ENCODE results near the gene PIP5K1C. TPM values are rescaled to one million over a fixed set of nuclear protein-coding genes. Genes with fewer than 3 reads are reported as not detected.

The PIP5K1C gene
- total and polyA plus RNA-seq, 9 of the 15 experiments (the other 6 are each of a cell fraction or from before 2014, with no cell fraction given): 0.38 to 22.1 (median 4.1) TPM

DNA sequence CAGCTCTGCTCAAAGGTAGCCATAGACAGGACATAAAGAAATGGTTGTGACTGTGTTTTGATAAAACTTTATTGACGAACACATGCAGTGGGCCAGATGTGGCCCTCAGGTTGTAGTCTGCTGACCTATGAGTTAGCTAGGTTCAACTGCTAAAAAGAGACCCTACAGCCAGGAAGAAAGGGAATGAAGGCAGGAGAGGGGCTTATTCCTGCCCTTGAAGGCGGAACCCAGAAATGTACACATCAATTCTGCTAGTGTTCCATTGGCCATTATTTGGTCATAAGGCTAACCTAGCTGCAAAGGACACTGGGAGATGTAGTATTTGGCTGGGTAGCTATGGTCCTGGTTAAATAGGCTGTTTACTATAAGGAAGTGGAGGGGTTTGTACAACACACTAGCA, 43.2 kb upstream of the PIP5K1C start (continued):
- TF ChIP-seq NFIC (IDR thresholded peaks at IDR 0.05) (0 out of 2 replicates have a peak, but pooled peaks have one; percentile 14), FOXK2 (conservative IDR thresholded peaks at IDR 0.05 in 1 of 2, IDR thresholded peaks at IDR 0.05 in 1 of 2; ENCODE audit: low read depth in 2 of 2) (peak; percentile 81 to 88), PHB2 (IDR thresholded peaks at IDR 0.05; ENCODE audit: low read depth) (no peak), ARNT (IDR thresholded peaks at IDR 0.05) (0 out of 4 replicates have a peak, but pooled peaks of 1 of the 2 experiments have one; percentile 59), SRSF1 (IDR thresholded peaks at IDR 0.05; ENCODE audit: low read depth, low read length) (no peak), ZKSCAN1 (IDR thresholded peaks at IDR 0.05; ENCODE audit: low read depth, low read length) (peak; percentile 54; the same call in 1 of the 2 replicates), CBFB (CRISPR knock-in tag; IDR thresholded peaks at IDR 0.05) (no peak), TEAD2 (tag; IDR thresholded peaks at IDR 0.05) (0 out of 2 replicates have a peak, but pooled peaks have one; percentile 8), ZNF717 (CRISPR knock-in tag; IDR thresholded peaks at IDR 0.05) (no peak), DACH1 (IDR thresholded peaks at IDR 0.05; ENCODE audit: partially characterized antibody) (no peak), YY1 (IDR thresholded peaks at IDR 0.05; ENCODE audit: borderline replicate concordance in 1 of 3, control insufficient read depth in 1 of 3, extremely low read depth in 1 of 3, insufficient read depth in 3 of 3, insufficient read length in 1 of 3, insufficient replicate concordance in 2 of 3, low read depth in 1 of 3, low read length in 2 of 3) (peak in 1 of 3 experiments; percentile 27), ZSCAN29 (IDR thresholded peaks at IDR 0.05) (no peak)
- TF ChIP-seq, protein P1, sequence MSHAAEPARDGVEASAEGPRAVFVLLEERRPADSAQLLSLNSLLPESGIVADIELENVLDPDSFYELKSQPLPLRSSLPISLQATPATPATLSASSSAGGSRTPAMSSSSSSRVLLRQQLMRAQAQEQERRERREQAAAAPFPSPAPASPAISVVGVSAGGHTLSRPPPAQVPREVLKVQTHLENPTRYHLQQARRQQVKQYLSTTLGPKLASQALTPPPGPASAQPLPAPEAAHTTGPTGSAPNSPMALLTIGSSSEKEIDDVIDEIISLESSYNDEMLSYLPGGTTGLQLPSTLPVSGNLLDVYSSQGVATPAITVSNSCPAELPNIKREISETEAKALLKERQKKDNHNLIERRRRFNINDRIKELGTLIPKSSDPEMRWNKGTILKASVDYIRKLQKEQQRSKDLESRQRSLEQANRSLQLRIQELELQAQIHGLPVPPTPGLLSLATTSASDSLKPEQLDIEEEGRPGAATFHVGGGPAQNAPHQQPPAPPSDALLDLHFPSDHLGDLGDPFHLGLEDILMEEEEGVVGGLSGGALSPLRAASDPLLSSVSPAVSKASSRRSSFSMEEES (CRISPR knock-in tag; IDR thresholded peaks at IDR 0.05): no peak
- TF ChIP-seq, protein P2, sequence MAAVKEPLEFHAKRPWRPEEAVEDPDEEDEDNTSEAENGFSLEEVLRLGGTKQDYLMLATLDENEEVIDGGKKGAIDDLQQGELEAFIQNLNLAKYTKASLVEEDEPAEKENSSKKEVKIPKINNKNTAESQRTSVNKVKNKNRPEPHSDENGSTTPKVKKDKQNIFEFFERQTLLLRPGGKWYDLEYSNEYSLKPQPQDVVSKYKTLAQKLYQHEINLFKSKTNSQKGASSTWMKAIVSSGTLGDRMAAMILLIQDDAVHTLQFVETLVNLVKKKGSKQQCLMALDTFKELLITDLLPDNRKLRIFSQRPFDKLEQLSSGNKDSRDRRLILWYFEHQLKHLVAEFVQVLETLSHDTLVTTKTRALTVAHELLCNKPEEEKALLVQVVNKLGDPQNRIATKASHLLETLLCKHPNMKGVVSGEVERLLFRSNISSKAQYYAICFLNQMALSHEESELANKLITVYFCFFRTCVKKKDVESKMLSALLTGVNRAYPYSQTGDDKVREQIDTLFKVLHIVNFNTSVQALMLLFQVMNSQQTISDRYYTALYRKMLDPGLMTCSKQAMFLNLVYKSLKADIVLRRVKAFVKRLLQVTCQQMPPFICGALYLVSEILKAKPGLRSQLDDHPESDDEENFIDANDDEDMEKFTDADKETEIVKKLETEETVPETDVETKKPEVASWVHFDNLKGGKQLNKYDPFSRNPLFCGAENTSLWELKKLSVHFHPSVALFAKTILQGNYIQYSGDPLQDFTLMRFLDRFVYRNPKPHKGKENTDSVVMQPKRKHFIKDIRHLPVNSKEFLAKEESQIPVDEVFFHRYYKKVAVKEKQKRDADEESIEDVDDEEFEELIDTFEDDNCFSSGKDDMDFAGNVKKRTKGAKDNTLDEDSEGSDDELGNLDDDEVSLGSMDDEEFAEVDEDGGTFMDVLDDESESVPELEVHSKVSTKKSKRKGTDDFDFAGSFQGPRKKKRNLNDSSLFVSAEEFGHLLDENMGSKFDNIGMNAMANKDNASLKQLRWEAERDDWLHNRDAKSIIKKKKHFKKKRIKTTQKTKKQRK (IDR thresholded peaks at IDR 0.05; ENCODE audit: borderline replicate concordance, low read depth, low read length): no peak
- TF ChIP-seq, protein P3, sequence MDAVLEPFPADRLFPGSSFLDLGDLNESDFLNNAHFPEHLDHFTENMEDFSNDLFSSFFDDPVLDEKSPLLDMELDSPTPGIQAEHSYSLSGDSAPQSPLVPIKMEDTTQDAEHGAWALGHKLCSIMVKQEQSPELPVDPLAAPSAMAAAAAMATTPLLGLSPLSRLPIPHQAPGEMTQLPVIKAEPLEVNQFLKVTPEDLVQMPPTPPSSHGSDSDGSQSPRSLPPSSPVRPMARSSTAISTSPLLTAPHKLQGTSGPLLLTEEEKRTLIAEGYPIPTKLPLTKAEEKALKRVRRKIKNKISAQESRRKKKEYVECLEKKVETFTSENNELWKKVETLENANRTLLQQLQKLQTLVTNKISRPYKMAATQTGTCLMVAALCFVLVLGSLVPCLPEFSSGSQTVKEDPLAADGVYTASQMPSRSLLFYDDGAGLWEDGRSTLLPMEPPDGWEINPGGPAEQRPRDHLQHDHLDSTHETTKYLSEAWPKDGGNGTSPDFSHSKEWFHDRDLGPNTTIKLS (IDR thresholded peaks at IDR 0.05; ENCODE audit: borderline replicate concordance, low read depth): peak; percentile 55; the same call in 1 of the 2 replicates
- TF ChIP-seq, protein P4, sequence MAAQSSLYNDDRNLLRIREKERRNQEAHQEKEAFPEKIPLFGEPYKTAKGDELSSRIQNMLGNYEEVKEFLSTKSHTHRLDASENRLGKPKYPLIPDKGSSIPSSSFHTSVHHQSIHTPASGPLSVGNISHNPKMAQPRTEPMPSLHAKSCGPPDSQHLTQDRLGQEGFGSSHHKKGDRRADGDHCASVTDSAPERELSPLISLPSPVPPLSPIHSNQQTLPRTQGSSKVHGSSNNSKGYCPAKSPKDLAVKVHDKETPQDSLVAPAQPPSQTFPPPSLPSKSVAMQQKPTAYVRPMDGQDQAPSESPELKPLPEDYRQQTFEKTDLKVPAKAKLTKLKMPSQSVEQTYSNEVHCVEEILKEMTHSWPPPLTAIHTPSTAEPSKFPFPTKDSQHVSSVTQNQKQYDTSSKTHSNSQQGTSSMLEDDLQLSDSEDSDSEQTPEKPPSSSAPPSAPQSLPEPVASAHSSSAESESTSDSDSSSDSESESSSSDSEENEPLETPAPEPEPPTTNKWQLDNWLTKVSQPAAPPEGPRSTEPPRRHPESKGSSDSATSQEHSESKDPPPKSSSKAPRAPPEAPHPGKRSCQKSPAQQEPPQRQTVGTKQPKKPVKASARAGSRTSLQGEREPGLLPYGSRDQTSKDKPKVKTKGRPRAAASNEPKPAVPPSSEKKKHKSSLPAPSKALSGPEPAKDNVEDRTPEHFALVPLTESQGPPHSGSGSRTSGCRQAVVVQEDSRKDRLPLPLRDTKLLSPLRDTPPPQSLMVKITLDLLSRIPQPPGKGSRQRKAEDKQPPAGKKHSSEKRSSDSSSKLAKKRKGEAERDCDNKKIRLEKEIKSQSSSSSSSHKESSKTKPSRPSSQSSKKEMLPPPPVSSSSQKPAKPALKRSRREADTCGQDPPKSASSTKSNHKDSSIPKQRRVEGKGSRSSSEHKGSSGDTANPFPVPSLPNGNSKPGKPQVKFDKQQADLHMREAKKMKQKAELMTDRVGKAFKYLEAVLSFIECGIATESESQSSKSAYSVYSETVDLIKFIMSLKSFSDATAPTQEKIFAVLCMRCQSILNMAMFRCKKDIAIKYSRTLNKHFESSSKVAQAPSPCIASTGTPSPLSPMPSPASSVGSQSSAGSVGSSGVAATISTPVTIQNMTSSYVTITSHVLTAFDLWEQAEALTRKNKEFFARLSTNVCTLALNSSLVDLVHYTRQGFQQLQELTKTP (IDR thresholded peaks at IDR 0.05; ENCODE audit: low read depth in 1 of 2, partially characterized antibody in 2 of 2): peak in 1 of 2 experiments; percentile 74
